ENCODE results near the gene NAV2.

The NAV2 gene

GRCh38 chr11:19724765-19725164, 12.1 kb downstream of the NAV2 start:
- H3K4me3 ChIP-seq (ENCODE audit: low read depth, low read length): no peak overlapping the region
- no peak for TF ChIP-seq CTCF (IDR thresholded peaks at IDR 0.05; ENCODE audit: insufficient read depth, low read depth, low read length, missing control alignments)
- DNase-seq (ENCODE audit: low read depth): no peak

- H3K4me3 ChIP-seq (ENCODE audit: low read depth, low read length): no peak overlapping the region
- DNase-seq (ENCODE audit: low read depth): no peak
- no peak for TF ChIP-seq CTCF (IDR thresholded peaks at IDR 0.05; ENCODE audit: insufficient read depth, low read depth, low read length, missing control alignments)
Observed at GRCh38 chr11:19725379-19726079, 12.9 kb downstream of the NAV2 start.

- DNase-seq (ENCODE audit: low read depth): no peak
- H3K4me3 ChIP-seq (ENCODE audit: low read depth, low read length): no peak overlapping the region
Observed at GRCh38 chr11:19727246-19727645, 14.6 kb downstream of the NAV2 start.

GRCh38 chr11:19728436-19728835, 15.8 kb downstream of the NAV2 start:
- TF ChIP-seq CTCF (IDR thresholded peaks at IDR 0.05; ENCODE audit: insufficient read depth, low read depth, low read length, missing control alignments): no peak
- no peak overlapping the region for H3K4me3 ChIP-seq (ENCODE audit: low read depth, low read length)
- DNase-seq (ENCODE audit: low read depth): no peak

More at GRCh38 chr11:19727246-19727645, 14.6 kb downstream of the NAV2 start:
- no peak for TF ChIP-seq CTCF (IDR thresholded peaks at IDR 0.05; ENCODE audit: insufficient read depth, low read depth, low read length, missing control alignments)

GRCh38 chr11:19729141-19729540, 16.5 kb downstream of the NAV2 start:
- no peak for TF ChIP-seq CTCF (IDR thresholded peaks at IDR 0.05; ENCODE audit: insufficient read depth, low read depth, low read length, missing control alignments)
- DNase-seq (ENCODE audit: low read depth): no peak
- no peak overlapping the region for H3K4me3 ChIP-seq (ENCODE audit: low read depth, low read length)

GRCh38 chr11:19730373-19730772, 17.7 kb downstream of the NAV2 start:
- TF ChIP-seq CTCF (IDR thresholded peaks at IDR 0.05; ENCODE audit: insufficient read depth, low read depth, low read length, missing control alignments): no peak
- no peak overlapping the region for H3K4me3 ChIP-seq (ENCODE audit: low read depth, low read length)
- DNase-seq (ENCODE audit: low read depth): no peak

- no peak overlapping the region for H3K4me3 ChIP-seq (ENCODE audit: low read depth, low read length)
- no peak for TF ChIP-seq CTCF (IDR thresholded peaks at IDR 0.05; ENCODE audit: insufficient read depth, low read depth, low read length, missing control alignments)
- no peak for DNase-seq (ENCODE audit: low read depth)
Observed at GRCh38 chr11:19734171-19734570, 21.5 kb downstream of the NAV2 start.
